ENCODE data around the gene LIN54.

The LIN54 gene

DNA sequence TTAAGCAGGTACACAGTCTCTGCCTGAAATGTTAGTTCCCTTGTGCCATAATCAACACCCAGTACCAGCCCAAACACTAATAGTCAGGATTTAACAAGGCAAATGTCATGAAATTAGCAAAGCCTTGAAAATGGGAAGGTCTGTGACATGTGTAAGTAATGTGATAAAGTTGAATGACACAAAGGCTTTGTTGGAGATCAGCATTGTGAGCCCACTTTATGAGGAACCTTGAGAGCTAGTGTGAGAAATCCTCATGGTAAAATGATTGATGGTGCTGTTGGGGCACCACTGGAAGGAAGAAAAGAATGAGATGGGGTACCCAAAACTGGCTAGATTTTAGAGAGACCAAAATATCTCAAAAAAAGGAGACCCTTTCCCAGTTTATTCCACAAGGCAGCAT is 3.3 kb upstream of the LIN54 start:
- Histone ChIP-seq H3K27me3 (ENCODE audit: insufficient read depth, low read length) (no peaks in the 10 kb centered on the region), H3K36me3 (ENCODE audit: control insufficient read depth in 1 of 2, insufficient read depth in 2 of 2, low read length in 2 of 2) (no peaks in the 10 kb centered on the region), H3K79me2 (ENCODE audit: control insufficient read depth, insufficient read depth, low read length, poor library complexity) (peaks cover 9% of the 10 kb centered on the region), H3K9me3 (ENCODE audit: insufficient read depth, low read depth, low read length) (no peaks in the 10 kb centered on the region), H3K4me2 (ENCODE audit: low read length) (no peak overlapping the region), H4K8ac (ENCODE audit: low read depth, low read length) (no peak overlapping the region), H3K14ac (ENCODE audit: low read length) (no peak overlapping the region), H3K4ac (ENCODE audit: low read depth, low read length) (no peak overlapping the region), H3K79me1 (ENCODE audit: low read length) (peaks cover 9% of the 10 kb centered on the region), H3K18ac (ENCODE audit: low read length) (no peak overlapping the region), H4K91ac (ENCODE audit: low read depth, low read length) (no peak overlapping the region), H2BK5ac (ENCODE audit: low read depth, low read length, poor library complexity) (no peak overlapping the region), H3K27ac (ENCODE audit: low read depth, low read length) (no peak overlapping the region), H2BK120ac (ENCODE audit: insufficient read depth, low read length, poor library complexity) (no peak overlapping the region), H3K23ac (ENCODE audit: low read length) (no peak overlapping the region), H2AFZ (ENCODE audit: insufficient read depth, low read length, poor library complexity) (no peak overlapping the region), H4K12ac (ENCODE audit: low read depth, low read length) (no peak overlapping the region), H2AK5ac (ENCODE audit: low read length) (no peak overlapping the region), H3K9ac (ENCODE audit: low read length) (no peak overlapping the region), H2BK12ac (ENCODE audit: low read length) (no peak overlapping the region), H3K4me1 (ENCODE audit: control insufficient read depth in 1 of 2, insufficient read depth in 2 of 2, low read length in 2 of 2) (peaks cover 0 to 2% of the 10 kb centered on the region in 2 experiments), H3K4me3 (ENCODE audit: low read depth, low read length) (no peak overlapping the region)
- no peak for DNase-seq

DNA sequence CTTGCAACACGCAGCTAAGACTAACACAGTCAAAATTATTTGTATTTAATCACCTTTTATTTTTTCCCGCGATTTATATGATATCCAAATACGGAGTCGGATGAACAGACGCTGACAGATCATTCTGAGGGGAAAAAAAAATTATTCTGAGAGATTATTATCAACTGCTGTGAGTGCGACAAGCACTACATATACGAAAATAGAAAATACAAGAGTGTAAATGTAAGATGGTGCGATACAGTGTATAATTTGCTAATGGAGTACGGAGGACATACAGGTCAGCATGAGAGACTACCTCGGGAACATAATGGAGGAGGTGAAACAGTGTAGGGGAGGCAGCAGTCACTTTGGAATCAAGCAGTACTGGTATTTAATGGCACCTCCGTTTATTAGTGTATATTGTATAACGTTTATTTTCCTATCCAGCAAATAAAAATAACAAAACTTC is 2.8 kb upstream of the LIN54 start:
- Histone ChIP-seq H2AFZ (ENCODE audit: insufficient read depth, low read length, poor library complexity) (no peak overlapping the region), H3K4me3 (ENCODE audit: low read depth, low read length) (no peak overlapping the region), H3K14ac (ENCODE audit: low read length) (no peak overlapping the region), H3K9me3 (ENCODE audit: insufficient read depth, low read depth, low read length) (no peaks in the 10 kb centered on the region), H3K79me2 (ENCODE audit: control insufficient read depth, insufficient read depth, low read length, poor library complexity) (peaks cover 9% of the 10 kb centered on the region), H4K91ac (ENCODE audit: low read depth, low read length) (no peak overlapping the region), H3K4me2 (ENCODE audit: low read length) (peak overlapping the region; percentile 56), H2BK5ac (ENCODE audit: low read depth, low read length, poor library complexity) (no peak overlapping the region), H3K4ac (ENCODE audit: low read depth, low read length) (no peak overlapping the region), H3K9ac (ENCODE audit: low read length) (no peak overlapping the region), H3K36me3 (ENCODE audit: control insufficient read depth in 1 of 2, insufficient read depth in 2 of 2, low read length in 2 of 2) (no peaks in the 10 kb centered on the region), H4K12ac (ENCODE audit: low read depth, low read length) (no peak overlapping the region), H3K4me1 (ENCODE audit: control insufficient read depth in 1 of 2, insufficient read depth in 2 of 2, low read length in 2 of 2) (peaks cover 0 to 2% of the 10 kb centered on the region in 2 experiments), H3K79me1 (ENCODE audit: low read length) (peaks cover 9% of the 10 kb centered on the region), H3K27ac (ENCODE audit: low read depth, low read length) (peak overlapping the region; percentile 35), H2BK120ac (ENCODE audit: insufficient read depth, low read length, poor library complexity) (no peak overlapping the region), H3K18ac (ENCODE audit: low read length) (no peak overlapping the region), H3K27me3 (ENCODE audit: insufficient read depth, low read length) (no peaks in the 10 kb centered on the region), H2AK5ac (ENCODE audit: low read length) (no peak overlapping the region), H2BK12ac (ENCODE audit: low read length) (no peak overlapping the region), H3K23ac (ENCODE audit: low read length) (no peak overlapping the region), H4K8ac (ENCODE audit: low read depth, low read length) (no peak overlapping the region)
- no CpG with 5 or more reads among the region's 13 CpGs for WGBS (ENCODE audit: extremely low coverage, insufficient coverage, insufficient read length)
- DNase-seq = no peak

DNA sequence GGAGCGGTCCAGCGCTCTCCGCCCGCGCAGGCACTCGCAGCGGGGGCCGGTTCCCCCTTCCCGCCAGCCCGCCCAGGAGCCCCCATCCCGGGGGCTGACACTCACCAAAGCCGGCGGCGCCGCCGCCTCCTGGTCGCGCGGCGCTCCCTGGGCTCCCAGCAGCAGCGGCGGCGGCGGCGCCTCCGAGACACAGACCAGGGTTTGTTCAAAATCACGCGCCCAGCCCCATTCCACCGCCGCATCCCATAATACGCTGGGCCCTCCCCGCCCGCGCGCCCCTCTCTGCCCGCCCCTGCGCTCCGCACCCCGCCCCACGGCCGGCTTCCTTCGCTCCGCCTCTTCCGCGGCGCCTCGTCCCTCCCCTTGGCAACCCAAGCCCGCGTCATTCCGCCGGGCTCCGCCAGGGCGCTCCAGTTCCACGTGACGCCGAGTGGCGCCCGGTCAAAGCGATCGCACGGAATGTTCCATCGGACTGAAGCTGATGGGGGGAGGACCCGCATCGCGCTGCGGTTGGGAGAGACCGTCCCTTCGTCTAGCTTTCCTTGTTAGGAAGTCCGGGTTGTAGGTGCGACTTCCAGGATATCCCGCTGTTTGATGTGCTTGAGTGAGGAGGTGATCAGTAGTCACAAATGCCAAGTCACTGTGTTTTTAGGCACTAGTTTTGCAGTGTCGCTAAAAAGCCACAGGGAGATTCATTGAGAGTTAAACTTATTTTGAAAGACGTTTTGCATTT is 2.2 kb upstream of the LIN54 start:
- Histone ChIP-seq H3K14ac (ENCODE audit: low read length) (peak overlapping the region; percentile 88), H4K12ac (ENCODE audit: low read depth, low read length) (peak overlapping the region; percentile 37), H3K79me1 (ENCODE audit: low read length) (peaks cover 9% of the 10 kb centered on the region), H3K79me2 (ENCODE audit: control insufficient read depth, insufficient read depth, low read length, poor library complexity) (peaks cover 9% of the 10 kb centered on the region), H3K4me1 (ENCODE audit: control insufficient read depth in 1 of 2, insufficient read depth in 2 of 2, low read length in 2 of 2) (peaks cover 0 to 2% of the 10 kb centered on the region in 2 experiments), H3K9me3 (ENCODE audit: insufficient read depth, low read depth, low read length) (no peaks in the 10 kb centered on the region), H2BK120ac (ENCODE audit: insufficient read depth, low read length, poor library complexity) (peak overlapping the region; percentile 44), H3K4me3 (ENCODE audit: low read depth, low read length) (peak overlapping the region; percentile 91), H3K4ac (ENCODE audit: low read depth, low read length) (peak overlapping the region; percentile 44), H2AK5ac (ENCODE audit: low read length) (no peak overlapping the region), H3K27me3 (ENCODE audit: insufficient read depth, low read length) (no peaks in the 10 kb centered on the region), H3K4me2 (ENCODE audit: low read length) (peak overlapping the region; percentile 91), H3K27ac (ENCODE audit: low read depth, low read length) (peak overlapping the region; percentile 84), H2BK12ac (ENCODE audit: low read length) (peak overlapping the region; percentile 33), H4K91ac (ENCODE audit: low read depth, low read length) (peak overlapping the region; percentile 63), H3K23ac (ENCODE audit: low read length) (no peak overlapping the region), H2BK5ac (ENCODE audit: low read depth, low read length, poor library complexity) (peak overlapping the region; percentile 82), H3K36me3 (ENCODE audit: control insufficient read depth in 1 of 2, insufficient read depth in 2 of 2, low read length in 2 of 2) (no peaks in the 10 kb centered on the region), H2AFZ (ENCODE audit: insufficient read depth, low read length, poor library complexity) (peak overlapping the region; percentile 83), H3K18ac (ENCODE audit: low read length) (peak overlapping the region; percentile 52), H4K8ac (ENCODE audit: low read depth, low read length) (peak overlapping the region; percentile 83), H3K9ac (ENCODE audit: low read length) (peak overlapping the region; percentile 74)
- no CpG with 5 or more reads among the region's 73 CpGs for WGBS (ENCODE audit: extremely low coverage, insufficient coverage, insufficient read length)
- DNase-seq = peak; percentile 99 to 100

DNA sequence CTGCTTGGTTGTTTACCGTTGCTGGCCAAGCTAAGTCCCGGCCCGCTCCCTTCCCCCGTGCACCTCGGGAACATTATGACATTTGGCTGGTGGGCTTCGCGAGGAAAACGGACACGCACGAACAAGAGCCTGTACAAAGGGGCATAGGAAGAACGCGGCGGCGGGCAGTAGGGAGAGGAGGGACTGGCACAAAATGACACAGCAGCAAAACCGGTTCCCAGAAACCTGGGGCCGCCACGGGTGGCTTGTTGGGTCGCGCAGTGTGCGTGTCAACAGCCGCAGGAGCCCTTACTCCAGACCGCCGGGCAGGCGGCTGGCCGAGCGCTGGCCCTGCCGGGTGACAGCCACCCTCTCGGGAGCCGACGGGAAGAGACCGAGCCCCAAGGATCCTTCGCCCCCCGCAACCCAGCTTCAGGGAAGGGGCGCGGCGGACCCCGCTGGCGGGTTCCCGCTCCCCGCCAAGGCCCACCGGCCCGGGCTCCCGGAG is 1.6 kb upstream of the LIN54 start:
- H4K91ac ChIP-seq (ENCODE audit: low read depth, low read length) = peak overlapping the region; percentile 63
- peak overlapping the region; percentile 57 for H4K8ac ChIP-seq (ENCODE audit: low read depth, low read length)
- H3K27me3 ChIP-seq (ENCODE audit: insufficient read depth, low read length) = no peaks in the 10 kb centered on the region
- no CpG with 5 or more reads among the region's 43 CpGs for WGBS (ENCODE audit: extremely low coverage, insufficient coverage, insufficient read length)
- H2AFZ ChIP-seq (ENCODE audit: insufficient read depth, low read length, poor library complexity) = peak overlapping the region; percentile 83
- peak overlapping the region; percentile 91 for H3K4me3 ChIP-seq (ENCODE audit: low read depth, low read length)
- peak; percentile 62 to 73 for DNase-seq
- peak overlapping the region; percentile 91 for H3K4me2 ChIP-seq (ENCODE audit: low read length)
- peaks cover 0 to 2% of the 10 kb centered on the region in 2 experiments for H3K4me1 ChIP-seq (ENCODE audit: control insufficient read depth in 1 of 2, insufficient read depth in 2 of 2, low read length in 2 of 2)
- H3K4ac ChIP-seq (ENCODE audit: low read depth, low read length) = peak overlapping the region; percentile 44
- no peaks in the 10 kb centered on the region for H3K36me3 ChIP-seq (ENCODE audit: control insufficient read depth in 1 of 2, insufficient read depth in 2 of 2, low read length in 2 of 2)
- H2BK120ac ChIP-seq (ENCODE audit: insufficient read depth, low read length, poor library complexity) = peak overlapping the region; percentile 44
- H3K79me1 ChIP-seq (ENCODE audit: low read length) = peaks cover 9% of the 10 kb centered on the region
- no peaks in the 10 kb centered on the region for H3K9me3 ChIP-seq (ENCODE audit: insufficient read depth, low read depth, low read length)
- peak overlapping the region; percentile 84 for H3K27ac ChIP-seq (ENCODE audit: low read depth, low read length)
- peak overlapping the region; percentile 82 for H2BK5ac ChIP-seq (ENCODE audit: low read depth, low read length, poor library complexity)
- H2AK5ac ChIP-seq (ENCODE audit: low read length) = no peak overlapping the region
- peak overlapping the region; percentile 33 for H2BK12ac ChIP-seq (ENCODE audit: low read length)
- peak overlapping the region; percentile 52 for H3K18ac ChIP-seq (ENCODE audit: low read length)
- peak overlapping the region; percentile 88 for H3K14ac ChIP-seq (ENCODE audit: low read length)
- H4K12ac ChIP-seq (ENCODE audit: low read depth, low read length) = peak overlapping the region; percentile 37
- H3K23ac ChIP-seq (ENCODE audit: low read length) = no peak overlapping the region
- peak overlapping the region; percentile 74 for H3K9ac ChIP-seq (ENCODE audit: low read length)
- H3K79me2 ChIP-seq (ENCODE audit: control insufficient read depth, insufficient read depth, low read length, poor library complexity) = peaks cover 9% of the 10 kb centered on the region

All from trophoblast cell (in vitro differentiated cells and primary cell).